GM20431 (cell line): ENCODE results near the gene MGLL.

Source experiments
- in situ Hi-C: fragments of 300-500 bp; cut with MseI, MboI; formaldehyde crosslinking; loops from one replicate; pipeline ENCODE4 v1.15.0; 2020; ENCODE audit warnings: low sequenced_read_pairs; ENCODE audit not compliant: unreplicated experiment

Gene MGLL

DNA sequence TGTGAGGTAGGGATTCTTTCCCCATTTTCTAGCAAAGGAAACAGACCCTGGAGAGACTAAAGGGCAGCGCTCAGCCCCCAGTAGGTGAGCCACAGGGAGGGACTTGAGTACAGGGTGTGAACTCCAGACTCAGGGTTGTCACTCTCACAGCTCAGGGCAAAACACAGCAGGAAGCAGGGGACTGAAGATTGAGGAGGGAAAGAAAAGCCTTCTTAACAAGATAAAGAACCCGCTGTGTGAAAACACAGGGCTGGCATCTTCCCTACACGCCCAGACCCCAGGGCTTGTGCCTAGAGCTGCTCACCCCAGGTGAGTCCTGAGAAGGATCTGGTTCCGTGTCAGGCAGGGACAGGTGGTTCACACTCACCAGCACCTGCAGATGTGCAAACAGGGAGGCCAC lies 90.0 kb downstream of the MGLL start:
- in situ Hi-C loops: no loop called here

DNA sequence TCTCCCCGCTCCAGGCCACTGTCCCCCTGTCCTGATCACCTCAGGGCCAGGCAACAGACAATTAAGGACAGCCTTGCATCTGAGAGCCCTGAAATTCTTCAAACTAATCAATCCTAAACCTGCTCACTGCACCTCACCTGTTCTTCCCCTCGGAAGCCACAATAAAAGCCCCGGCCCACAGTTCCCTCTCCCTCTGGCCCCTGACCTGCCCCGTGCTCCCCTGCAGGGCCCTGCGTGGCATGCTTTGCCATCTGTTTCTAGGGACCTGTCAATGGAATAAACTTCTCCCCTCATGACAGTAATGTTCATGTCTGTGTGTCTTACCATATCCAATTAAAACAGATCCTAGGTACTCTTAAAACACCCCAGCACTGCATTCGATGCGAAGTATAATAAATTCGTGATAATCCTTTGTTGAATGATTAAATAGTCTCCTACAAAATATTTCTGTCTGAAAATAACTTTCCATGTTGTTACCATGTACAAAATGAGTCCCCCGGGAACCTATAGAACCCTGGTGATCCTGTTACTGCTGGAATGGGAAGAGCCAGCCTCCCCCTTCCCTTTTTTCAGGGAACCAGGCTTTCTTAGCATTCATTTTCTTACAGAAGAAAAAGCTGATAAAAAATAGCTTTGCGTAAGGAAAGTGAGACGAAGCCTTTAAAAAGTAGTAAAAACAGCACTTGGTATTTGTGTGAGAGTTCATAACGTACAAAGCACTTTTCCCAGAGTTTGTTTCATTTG lies 90.6 kb downstream of the MGLL start:
- in situ Hi-C loops: no loop called here

- in situ Hi-C loops: no loop called here
Observed at GRCh38 chr3:127730666-127731295, 91.5 kb downstream of the MGLL start.

DNA sequence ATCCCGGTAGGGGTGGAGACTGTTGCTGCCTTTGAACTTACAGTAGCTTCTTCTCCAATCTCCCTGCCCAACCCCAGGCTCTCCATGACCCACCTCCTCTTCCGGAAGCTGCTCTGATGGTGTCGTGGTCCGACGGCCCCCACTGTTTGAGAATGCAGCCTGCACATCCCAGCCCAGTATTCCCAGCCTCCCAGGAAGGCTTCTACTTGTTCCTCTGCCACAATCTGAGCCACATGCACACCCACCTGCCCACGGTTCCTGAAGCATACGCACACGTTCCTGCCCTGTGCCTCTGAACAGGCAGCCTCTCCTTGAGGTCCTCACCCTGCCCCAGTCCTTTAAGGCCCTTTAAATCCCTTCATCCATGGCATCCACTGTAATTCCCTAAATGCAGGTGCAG lies 92.1 kb downstream of the MGLL start:
- in situ Hi-C loops: no loop called here

- in situ Hi-C loops: no loop called here
Observed at GRCh38 chr3:127729556-127730056, 92.7 kb downstream of the MGLL start.

- in situ Hi-C loops: no loop called here
Observed at GRCh38 chr3:127728417-127729015, 93.8 kb downstream of the MGLL start.

- in situ Hi-C loops: no loop called here
Observed at GRCh38 chr3:127726894-127727293, 95.4 kb downstream of the MGLL start.

DNA sequence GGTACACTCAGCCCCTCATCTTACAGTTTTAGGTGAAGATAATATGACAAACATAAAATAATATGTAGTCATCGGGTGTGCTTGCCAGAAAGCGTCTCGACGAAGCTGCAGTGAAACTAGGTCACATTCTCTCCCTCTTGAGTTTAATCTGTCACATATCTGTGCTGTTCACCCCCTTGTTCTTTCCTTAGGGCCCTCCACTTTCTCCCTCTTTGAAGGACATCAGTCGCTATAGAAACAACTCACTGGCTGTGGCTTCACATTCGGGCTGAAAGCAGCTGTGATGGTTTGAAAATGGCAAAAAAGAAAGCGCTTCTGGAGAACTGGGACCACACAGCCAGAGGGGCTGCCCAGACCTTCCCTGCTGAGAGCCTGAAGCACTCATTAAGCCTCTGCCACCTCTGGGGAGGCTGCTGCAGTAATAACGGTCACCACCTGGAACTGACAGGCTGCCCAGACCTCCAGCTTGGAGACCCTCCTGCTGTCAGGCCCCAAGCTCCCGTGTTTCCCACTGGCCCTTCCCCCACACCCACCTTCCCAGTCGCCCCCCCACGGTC lies 99.2 kb downstream of the MGLL start:
- in situ Hi-C loops: no loop called here

DNA sequence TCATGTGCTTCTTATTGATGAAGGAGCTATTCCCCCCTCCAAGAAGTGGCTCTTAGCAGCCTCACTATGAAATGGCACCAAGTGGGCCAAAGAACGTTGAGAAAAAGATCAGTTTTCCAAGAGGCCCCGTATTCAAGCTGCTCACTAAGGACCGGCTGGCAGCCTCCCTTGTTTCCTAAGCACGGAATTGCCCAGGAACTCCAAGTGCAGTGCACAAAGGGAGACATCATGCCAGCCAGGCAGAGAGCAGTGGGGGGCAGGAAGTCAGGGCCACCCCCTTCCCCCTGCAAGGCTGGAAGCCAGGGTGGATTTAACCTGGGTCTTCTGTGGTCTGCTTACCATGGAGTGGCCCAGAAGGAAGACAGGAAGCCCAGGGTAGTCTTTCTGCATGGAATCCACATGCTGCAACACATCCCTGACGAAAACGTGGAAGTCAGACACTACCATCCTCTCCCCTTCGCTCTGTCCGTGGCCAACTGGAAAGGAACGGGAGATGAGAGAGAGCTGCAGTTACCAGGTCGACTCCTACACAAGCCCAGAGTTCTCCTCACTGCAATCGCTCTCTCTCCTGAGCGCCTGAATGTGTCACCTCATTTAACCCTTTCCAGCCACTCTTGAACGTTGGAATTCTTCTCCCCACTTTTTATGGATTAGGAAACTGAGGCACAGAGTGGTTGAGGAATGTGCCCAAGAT lies 100.1 kb downstream of the MGLL start:
- in situ Hi-C loops: no loop called here

GRCh38 chr3:127720985-127721935 lies 101.1 kb downstream of the MGLL start:
- in situ Hi-C loops: no loop called here

DNA sequence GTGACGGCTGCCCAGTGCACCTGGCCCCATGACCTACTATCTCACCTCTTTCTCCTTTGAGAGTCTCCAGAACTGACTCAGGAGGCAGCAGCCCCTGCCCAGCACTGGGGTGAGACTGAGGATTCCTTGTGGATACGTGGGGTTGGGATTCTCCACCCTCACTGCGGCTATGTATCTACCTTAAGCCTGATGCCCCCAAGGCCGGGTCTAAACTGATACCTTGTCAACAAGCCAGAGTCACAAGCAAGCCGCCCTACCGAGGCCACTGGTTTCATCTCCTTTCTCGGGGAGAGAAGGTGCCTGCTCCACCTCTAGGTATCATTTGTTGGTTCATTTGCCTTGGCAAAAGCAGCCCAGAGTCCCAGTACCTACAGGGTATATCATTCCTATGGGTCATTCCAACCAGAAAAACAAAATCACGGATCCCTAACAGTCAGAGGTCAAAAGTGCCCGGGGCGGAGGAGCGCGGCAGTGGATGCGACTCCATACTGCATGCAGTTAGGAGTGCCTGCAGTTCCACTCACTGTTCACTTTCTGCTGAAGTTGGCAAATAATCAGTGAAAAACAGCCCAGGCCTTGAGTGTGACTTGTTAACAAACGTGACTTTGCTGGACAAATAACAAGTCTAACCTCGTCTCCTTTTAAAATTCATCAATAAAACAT lies 102.0 kb downstream of the MGLL start:
- in situ Hi-C loops: no loop called here

DNA sequence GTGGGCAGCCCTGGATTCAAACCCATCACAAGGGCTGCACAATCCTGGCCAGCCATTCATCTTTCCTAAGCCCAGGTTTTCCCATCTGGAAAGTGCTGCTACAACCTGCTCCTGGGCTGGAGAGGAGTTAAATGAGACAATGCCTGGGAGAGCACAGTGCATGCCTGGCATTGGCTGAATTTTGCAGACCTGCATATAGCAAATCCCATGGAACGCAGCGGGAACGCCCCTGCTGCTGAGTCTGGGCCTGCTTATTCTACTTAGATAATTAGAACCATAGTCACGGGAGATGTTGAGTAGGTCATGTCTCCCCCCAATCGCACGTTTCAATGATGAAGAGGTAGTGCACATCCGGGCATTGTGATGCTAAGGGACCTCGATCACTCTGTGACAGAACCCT lies 102.9 kb downstream of the MGLL start:
- in situ Hi-C loops: no loop called here

DNA sequence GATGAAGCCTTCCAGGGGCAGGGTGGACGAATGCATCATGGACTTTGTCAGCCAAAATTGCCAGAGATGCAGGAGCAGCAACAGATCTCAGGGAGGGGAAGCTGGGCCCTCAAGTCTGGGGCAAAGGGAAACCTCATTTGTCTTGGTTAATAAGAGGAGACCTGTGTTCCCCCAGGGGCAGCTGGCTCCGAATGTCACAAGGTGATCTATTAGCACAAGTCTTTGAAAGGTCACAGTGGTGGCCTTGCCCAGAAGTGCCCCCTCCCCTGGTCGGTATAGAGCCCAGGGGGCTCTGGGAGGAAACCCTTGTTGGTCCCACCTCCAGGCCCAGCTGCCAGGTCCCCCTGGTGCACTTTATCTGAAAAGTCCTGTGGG lies 103.4 kb downstream of the MGLL start:
- in situ Hi-C loops: no loop called here

- in situ Hi-C loops: no loop called here
Observed at GRCh38 chr3:127718245-127718915, 103.9 kb downstream of the MGLL start.

- in situ Hi-C loops: no loop called here
Observed at GRCh38 chr3:127717357-127718244, 104.7 kb downstream of the MGLL start.

DNA sequence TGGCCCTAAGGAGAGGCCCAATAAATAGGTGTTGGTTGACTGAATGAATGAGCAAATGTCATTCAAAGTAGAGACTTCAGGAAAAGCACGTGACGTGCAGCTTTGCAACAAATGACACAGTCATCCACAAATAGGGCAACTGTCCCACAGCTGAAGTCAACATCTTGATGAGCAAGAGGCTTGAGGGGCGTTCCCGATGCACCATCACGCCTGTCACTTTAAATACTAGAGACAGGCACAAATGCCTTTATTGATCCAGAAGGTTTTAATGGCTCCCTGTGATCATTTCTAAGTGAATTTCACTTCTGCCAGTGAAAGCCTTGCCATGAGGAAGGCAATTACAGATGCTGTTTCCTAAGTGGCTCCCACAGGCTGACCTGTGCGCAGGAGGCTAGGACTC lies 105.9 kb downstream of the MGLL start:
- in situ Hi-C loops: no loop called here

DNA sequence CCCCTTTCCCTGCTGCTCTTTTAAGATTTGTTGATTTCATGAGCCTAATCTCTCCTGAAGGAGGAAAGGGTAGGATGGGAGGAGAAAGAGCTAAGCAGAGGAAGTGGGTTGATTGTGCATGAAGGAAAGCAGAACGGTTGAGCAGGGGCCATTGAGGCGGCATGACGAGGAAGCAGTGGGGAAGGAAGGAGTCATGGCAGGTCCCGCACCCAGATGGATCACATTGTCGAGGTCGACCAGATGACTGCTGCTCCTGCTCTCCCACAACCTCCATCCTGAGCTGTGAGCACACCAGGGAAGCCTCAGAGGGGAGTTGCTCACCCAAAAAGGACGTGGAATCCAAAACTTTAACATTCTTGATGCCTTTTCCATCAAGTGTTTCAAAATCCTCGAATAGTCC lies 106.8 kb downstream of the MGLL start:
- in situ Hi-C loops: no loop called here
